Epithelial cell of esophagus (primary cell): ENCODE results near the gene FTO.

Source experiments
- DNase-seq: peaks from one replicate; pipeline ENCODE4 v3.0.0; 2010; ENCODE audit warnings: low read depth
- H3K4me3 ChIP-seq: 2 replicates; pipeline ENCODE4 v1.5.1; 2011; ENCODE audit warnings: mild to moderate bottlenecking, low read length, control low read depth
- TF ChIP-seq, protein P1 (sequence below): IDR thresholded peaks from 2 replicates; pipeline ENCODE4 v1.5.1; 2011; ENCODE audit warnings: low read depth, mild to moderate bottlenecking, low read length, control low read depth, inconsistent platforms; ENCODE audit not compliant: insufficient read depth; ENCODE audit errors: missing control alignments

Gene FTO

DNA sequence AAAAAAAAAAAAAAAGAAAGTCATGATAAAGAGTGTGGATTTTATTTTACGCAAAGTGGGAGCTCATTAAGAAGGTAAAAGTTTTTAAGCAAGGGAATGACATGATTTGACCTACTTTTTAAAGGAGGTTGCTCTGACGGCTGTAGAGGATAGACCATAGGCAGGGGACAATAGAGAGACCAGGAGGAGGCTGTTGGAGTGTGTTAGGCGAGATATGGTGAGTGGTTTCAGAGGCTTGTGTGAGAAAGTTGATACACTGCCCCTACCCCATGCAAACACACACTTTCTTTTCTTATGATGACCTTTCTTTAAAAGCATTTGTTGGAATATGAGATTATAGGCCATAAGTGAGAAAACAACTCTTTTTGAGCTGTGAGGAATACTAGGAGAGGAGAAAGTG is 82.0 kb downstream of the FTO start:
- no peak for DNase-seq

DNA sequence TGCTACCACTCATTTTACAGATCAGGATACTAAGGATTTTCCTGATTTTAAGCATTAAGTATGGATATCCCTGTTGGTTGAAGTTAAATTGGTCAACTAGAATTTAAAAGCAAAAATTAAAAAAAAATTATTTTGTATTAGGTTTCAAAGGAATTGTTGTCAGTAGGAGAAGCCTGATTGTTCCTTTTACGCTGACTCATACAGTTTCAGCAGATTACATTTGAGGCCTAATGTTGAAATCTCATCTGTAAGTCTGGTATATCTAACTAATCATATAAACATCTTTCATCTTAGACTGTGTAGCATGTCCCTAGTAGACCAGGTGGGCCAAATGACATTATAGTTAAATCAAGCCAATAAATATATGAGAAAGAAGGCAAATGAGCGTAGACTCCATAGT is 83.5 kb downstream of the FTO start:
- H3K4me3 ChIP-seq, result no peak overlapping the region
- TF ChIP-seq, protein P1, sequence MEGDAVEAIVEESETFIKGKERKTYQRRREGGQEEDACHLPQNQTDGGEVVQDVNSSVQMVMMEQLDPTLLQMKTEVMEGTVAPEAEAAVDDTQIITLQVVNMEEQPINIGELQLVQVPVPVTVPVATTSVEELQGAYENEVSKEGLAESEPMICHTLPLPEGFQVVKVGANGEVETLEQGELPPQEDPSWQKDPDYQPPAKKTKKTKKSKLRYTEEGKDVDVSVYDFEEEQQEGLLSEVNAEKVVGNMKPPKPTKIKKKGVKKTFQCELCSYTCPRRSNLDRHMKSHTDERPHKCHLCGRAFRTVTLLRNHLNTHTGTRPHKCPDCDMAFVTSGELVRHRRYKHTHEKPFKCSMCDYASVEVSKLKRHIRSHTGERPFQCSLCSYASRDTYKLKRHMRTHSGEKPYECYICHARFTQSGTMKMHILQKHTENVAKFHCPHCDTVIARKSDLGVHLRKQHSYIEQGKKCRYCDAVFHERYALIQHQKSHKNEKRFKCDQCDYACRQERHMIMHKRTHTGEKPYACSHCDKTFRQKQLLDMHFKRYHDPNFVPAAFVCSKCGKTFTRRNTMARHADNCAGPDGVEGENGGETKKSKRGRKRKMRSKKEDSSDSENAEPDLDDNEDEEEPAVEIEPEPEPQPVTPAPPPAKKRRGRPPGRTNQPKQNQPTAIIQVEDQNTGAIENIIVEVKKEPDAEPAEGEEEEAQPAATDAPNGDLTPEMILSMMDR, result no peak
- peak; percentile 57 for DNase-seq

More for the DNA sequence above, 82.0 kb downstream of the FTO start:
- TF ChIP-seq, protein P1, result no peak
- H3K4me3 ChIP-seq, result no peak overlapping the region

DNA sequence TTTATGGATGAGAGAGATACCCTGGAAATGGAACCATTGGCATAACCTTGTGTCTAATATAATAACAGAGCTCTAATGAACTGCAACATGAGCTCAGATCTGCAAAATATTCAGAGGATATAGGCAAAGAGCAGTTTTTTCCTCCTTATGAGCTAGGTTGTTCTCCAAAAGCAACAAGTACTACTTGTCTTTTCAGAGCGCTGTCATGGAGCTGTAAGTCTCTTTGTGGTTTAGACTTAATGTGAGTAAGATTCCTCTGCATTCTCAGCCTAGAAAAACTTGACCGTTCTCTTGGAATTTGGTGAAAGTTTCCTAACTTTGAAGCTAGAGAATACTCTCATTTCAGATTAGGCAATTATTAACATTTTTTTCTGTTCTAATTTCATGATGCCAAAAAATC is 85.2 kb downstream of the FTO start:
- TF ChIP-seq, protein P1, result no peak
- no peak overlapping the region for H3K4me3 ChIP-seq
- DNase-seq, result peak; percentile 40

DNA sequence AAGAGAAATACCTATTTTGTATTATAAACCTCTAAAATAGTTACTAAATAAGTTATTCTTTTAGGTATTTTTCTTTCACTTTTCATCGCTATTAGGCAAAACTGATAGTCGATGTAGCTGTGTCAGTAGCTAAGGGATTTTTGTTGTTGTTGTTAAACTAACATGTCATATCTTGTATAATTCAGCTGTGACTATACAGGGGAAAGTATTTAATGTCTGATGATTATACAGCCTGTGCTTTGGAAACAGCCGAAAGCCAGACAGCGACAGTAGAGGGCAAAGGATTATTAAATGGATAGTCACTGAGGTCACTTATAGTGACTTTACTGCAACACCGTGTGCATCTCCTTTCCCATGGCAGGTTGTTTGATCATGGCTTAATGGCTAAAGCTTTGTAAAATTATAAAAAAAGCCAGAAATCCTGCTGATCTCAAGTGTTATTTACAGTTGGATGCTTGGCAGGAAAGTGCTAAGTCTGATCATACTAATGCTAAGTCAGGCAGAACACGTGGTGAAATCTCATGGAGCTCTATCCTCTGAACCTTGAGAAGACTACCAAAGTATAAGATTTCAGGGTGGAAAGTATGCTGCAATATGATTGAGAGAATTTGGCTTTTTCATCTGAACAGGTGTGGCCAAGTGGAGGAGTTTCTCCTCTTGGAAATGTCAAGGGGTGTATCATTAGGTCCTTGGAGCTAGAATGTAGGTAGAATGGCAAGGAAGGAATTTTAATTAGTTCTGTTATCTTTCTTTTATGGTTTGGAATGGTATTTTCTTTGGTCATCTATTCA is 88.4 kb downstream of the FTO start:
- TF ChIP-seq, protein P1, result no peak
- DNase-seq, result peak; percentile 47
- no peak overlapping the region for H3K4me3 ChIP-seq

DNA sequence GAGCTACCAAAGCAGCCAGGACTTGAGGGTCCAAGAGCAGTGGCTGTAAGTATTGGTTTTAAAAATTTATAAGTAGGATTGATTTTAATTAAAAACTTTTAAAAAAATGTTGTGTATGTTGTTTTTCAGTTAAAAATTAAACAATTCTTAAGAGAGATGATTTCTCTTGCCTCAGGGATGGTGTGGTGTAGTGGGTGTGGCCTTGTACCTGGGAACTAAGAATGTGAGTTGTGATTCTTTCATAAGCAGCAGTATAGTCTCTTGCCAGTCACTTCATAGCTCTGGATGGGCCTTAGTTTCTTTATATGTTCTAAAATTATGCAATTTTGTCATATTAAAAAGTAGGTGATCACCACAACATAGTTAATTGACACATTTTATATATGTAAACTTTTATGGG is 99.5 kb downstream of the FTO start:
- DNase-seq, result peak; percentile 55
- no peak overlapping the region for H3K4me3 ChIP-seq
- TF ChIP-seq, protein P1, result no peak

DNA sequence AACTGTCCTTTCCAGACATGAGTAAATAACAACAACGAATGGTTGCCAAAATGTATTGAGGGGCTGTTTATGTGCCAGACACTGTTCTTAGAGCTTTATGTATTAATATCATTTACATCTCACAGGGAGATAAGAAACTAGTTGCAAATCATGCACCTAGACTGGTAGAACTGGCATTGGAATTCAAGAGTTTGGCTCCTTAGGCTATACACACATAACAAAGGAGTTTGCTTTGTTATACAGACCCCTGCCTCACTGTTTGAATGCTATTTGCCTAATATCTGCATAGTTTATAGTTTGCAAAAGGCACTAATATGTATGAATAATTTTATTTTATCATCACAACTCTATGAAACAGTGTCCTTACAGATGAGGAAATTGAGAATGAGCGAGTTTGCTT is 100.0 kb downstream of the FTO start:
- no peak for DNase-seq
- H3K4me3 ChIP-seq, result no peak overlapping the region
- TF ChIP-seq, protein P1, result no peak

DNA sequence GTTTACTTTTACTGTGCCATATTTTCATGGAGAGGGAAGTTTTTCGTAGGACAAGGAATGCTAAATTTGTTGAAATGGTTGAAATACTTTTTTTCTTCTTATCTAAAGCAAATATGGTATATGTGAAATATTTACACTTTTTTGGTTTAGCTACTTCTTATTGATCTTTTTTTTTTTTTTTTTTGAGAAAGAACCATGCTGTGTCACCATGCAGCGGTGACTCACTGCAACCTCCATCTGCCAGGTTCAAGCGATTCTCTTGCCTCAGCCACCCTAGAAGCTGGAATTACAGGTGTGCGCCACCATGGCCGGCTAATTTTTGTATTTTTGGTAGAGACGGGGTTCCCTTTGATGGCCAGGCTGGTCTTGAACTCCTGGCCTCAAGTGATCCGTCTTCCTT is 100.5 kb downstream of the FTO start:
- DNase-seq, result no peak
- no peak overlapping the region for H3K4me3 ChIP-seq
- TF ChIP-seq, protein P1, result no peak
